Stimulated activated naive CD8-positive, alpha-beta T cell treated with anti-CD3 and anti-CD28 coated beads, Interleukin-15, Interleukin-2, amounts not matched to agents 100 ng/mL and 50 ng/mL, for 24 hours (primary cell): Measurements from ENCODE around the gene GLTPD2.
"Not testable (repeated sequence)": the region's sequence is repeated elsewhere in the genome, so short reads cannot be mapped to it uniquely, and the experiment has no call there.

Experiments
- H3K27ac Mint-ChIP-seq: one replicate; pipeline ENCODE4 v1.8.0; 2021; ENCODE audit warnings: mild to moderate bottlenecking, mixed read lengths
- H3K27me3 Mint-ChIP-seq: one replicate; pipeline ENCODE4 v1.8.0; 2021; ENCODE audit warnings: mixed read lengths
- H3K36me3 Mint-ChIP-seq: one replicate; pipeline ENCODE4 v1.8.0; 2021; ENCODE audit warnings: low read depth, mixed read lengths
- H3K4me1 Mint-ChIP-seq: one replicate; pipeline ENCODE4 v1.8.0; 2021; ENCODE audit warnings: low read depth, mixed read lengths
- H3K4me3 Mint-ChIP-seq: one replicate; pipeline ENCODE4 v1.8.0; 2021; ENCODE audit warnings: mild to moderate bottlenecking, mixed read lengths
- H3K9me3 Mint-ChIP-seq: one replicate; pipeline ENCODE4 v1.8.0; 2021; ENCODE audit warnings: mixed read lengths

Gene GLTPD2

GRCh38 chr17:4811471-4811870 is 22.7 kb downstream of the GLTPD2 start:
- Mint-ChIP-seq H3K36me3 (no peaks in the 10 kb centered on the region), H3K4me3 (no peak overlapping the region), H3K27ac (no peak overlapping the region)

GRCh38 chr17:4812690-4813089 is 23.9 kb downstream of the GLTPD2 start:
- Mint-ChIP-seq H3K4me1 (peaks cover 2% of the 10 kb centered on the region), H3K9me3 (no peaks in the 10 kb centered on the region), H3K4me3 (no peak overlapping the region), H3K36me3 (no peaks in the 10 kb centered on the region), H3K27ac (no peak overlapping the region), H3K27me3 (no peaks in the 10 kb centered on the region)

More at GRCh38 chr17:4811471-4811870, 22.7 kb downstream of the GLTPD2 start:
- Mint-ChIP-seq H3K4me1 (peaks cover 5% of the 10 kb centered on the region), H3K27me3 (no peaks in the 10 kb centered on the region), H3K9me3 (no peaks in the 10 kb centered on the region)

GRCh38 chr17:4815043-4815675 is 26.4 kb downstream of the GLTPD2 start:
- Mint-ChIP-seq H3K9me3 (no peaks in the 10 kb centered on the region), H3K4me3 (no peak overlapping the region), H3K4me1 (no peaks in the 10 kb centered on the region), H3K27me3 (no peaks in the 10 kb centered on the region), H3K27ac (no peak overlapping the region), H3K36me3 (no peaks in the 10 kb centered on the region)

- H3K9me3 Mint-ChIP-seq: no peaks in the 10 kb centered on the region
- no peak overlapping the region for H3K27ac Mint-ChIP-seq
- H3K4me1 Mint-ChIP-seq: no peaks in the 10 kb centered on the region
- no peak overlapping the region for H3K4me3 Mint-ChIP-seq
- no peaks in the 10 kb centered on the region for H3K36me3 Mint-ChIP-seq
- H3K27me3 Mint-ChIP-seq: no peaks in the 10 kb centered on the region
These were observed 28.1 kb downstream of the GLTPD2 start for GRCh38 chr17:4816826-4817225.

GRCh38 chr17:4818276-4818675 is 29.5 kb downstream of the GLTPD2 start:
- Mint-ChIP-seq H3K4me3 (no peak overlapping the region), H3K27ac (no peak overlapping the region), H3K36me3 (no peaks in the 10 kb centered on the region), H3K27me3 (no peaks in the 10 kb centered on the region), H3K4me1 (no peaks in the 10 kb centered on the region), H3K9me3 (no peaks in the 10 kb centered on the region)

- Mint-ChIP-seq H3K27ac (no peak overlapping the region), H3K4me1 (no peaks in the 10 kb centered on the region), H3K27me3 (no peaks in the 10 kb centered on the region), H3K9me3 (no peaks in the 10 kb centered on the region), H3K36me3 (no peaks in the 10 kb centered on the region), H3K4me3 (no peak overlapping the region)
These were observed 34.1 kb downstream of the GLTPD2 start for GRCh38 chr17:4822835-4823234.

- Mint-ChIP-seq H3K27me3 (no peaks in the 10 kb centered on the region), H3K9me3 (no peaks in the 10 kb centered on the region), H3K4me3 (no peak overlapping the region), H3K36me3 (no peaks in the 10 kb centered on the region), H3K4me1 (no peaks in the 10 kb centered on the region), H3K27ac (no peak overlapping the region)
These were observed 34.8 kb downstream of the GLTPD2 start for GRCh38 chr17:4823373-4824089.

GRCh38 chr17:4827399-4827798 is 38.6 kb downstream of the GLTPD2 start:
- Mint-ChIP-seq H3K36me3 (no peaks in the 10 kb centered on the region), H3K4me3 (no peak overlapping the region), H3K9me3 (no peaks in the 10 kb centered on the region), H3K27ac (no peak overlapping the region), H3K27me3 (no peaks in the 10 kb centered on the region), H3K4me1 (no peaks in the 10 kb centered on the region)

GRCh38 chr17:4832829-4833177 is 44.0 kb downstream of the GLTPD2 start:
- H3K27me3 Mint-ChIP-seq, H3K9me3 Mint-ChIP-seq, H3K36me3 Mint-ChIP-seq: not testable (repeated sequence)
- H3K4me3 Mint-ChIP-seq: peak overlapping the region; percentile 89
- peak overlapping the region; percentile 96 for H3K27ac Mint-ChIP-seq
- H3K4me1 Mint-ChIP-seq: peaks cover 36% of the 10 kb centered on the region

GRCh38 chr17:4833178-4833940 is 44.6 kb downstream of the GLTPD2 start, which contains the start of gene MINK1:
MINK1 (plus strand) TSS chr17:4833340; CDS start chr17:4833584, 244 bp downstream.
- H3K4me3 Mint-ChIP-seq: peak within 1 kb of the TSS; percentile 89
- no peaks in the 10 kb centered on the region for H3K9me3 Mint-ChIP-seq
- no peaks in the 10 kb centered on the region for H3K27me3 Mint-ChIP-seq
- peak within 1 kb of the TSS; percentile 96 for H3K27ac Mint-ChIP-seq
- peaks cover 9% of the 10 kb centered on the region for H3K36me3 Mint-ChIP-seq
- H3K4me1 Mint-ChIP-seq: peaks cover 40% of the 10 kb centered on the region

- Mint-ChIP-seq H3K4me1 (peaks cover 47% of the 10 kb centered on the region), H3K36me3 (peaks cover 9% of the 10 kb centered on the region), H3K27ac (peak overlapping the region; percentile 68), H3K27me3 (no peaks in the 10 kb centered on the region), H3K9me3 (no peaks in the 10 kb centered on the region), H3K4me3 (peak overlapping the region; percentile 85)
These were observed 45.3 kb downstream of the GLTPD2 start for GRCh38 chr17:4833941-4834680.

- peaks cover 9% of the 10 kb centered on the region for H3K36me3 Mint-ChIP-seq
- H3K27me3 Mint-ChIP-seq: no peaks in the 10 kb centered on the region
- H3K4me1 Mint-ChIP-seq: peaks cover 53% of the 10 kb centered on the region
- H3K4me3 Mint-ChIP-seq: peak overlapping the region; percentile 85
- H3K27ac Mint-ChIP-seq: no peak overlapping the region
- H3K9me3 Mint-ChIP-seq: no peaks in the 10 kb centered on the region
These were observed 45.9 kb downstream of the GLTPD2 start for GRCh38 chr17:4834681-4835020.

GRCh38 chr17:4836221-4836620 is 47.5 kb downstream of the GLTPD2 start:
- H3K4me3 Mint-ChIP-seq: no peak overlapping the region
- H3K4me1 Mint-ChIP-seq: peaks cover 68% of the 10 kb centered on the region
- no peaks in the 10 kb centered on the region for H3K9me3 Mint-ChIP-seq
- H3K36me3 Mint-ChIP-seq: peaks cover 9% of the 10 kb centered on the region
- H3K27me3 Mint-ChIP-seq: no peaks in the 10 kb centered on the region
- no peak overlapping the region for H3K27ac Mint-ChIP-seq

GRCh38 chr17:4837471-4838308 is 48.9 kb downstream of the GLTPD2 start:
- H3K4me1 Mint-ChIP-seq: peaks cover 74% of the 10 kb centered on the region
- no peak overlapping the region for H3K4me3 Mint-ChIP-seq
- peaks cover 9% of the 10 kb centered on the region for H3K36me3 Mint-ChIP-seq

More at GRCh38 chr17:4837471-4838308, 48.9 kb downstream of the GLTPD2 start:
- Mint-ChIP-seq H3K27ac (no peak overlapping the region), H3K27me3 (no peaks in the 10 kb centered on the region), H3K9me3 (no peaks in the 10 kb centered on the region)
